Kidney epithelial cell (primary cell): ENCODE measurements around the gene ZBTB16. TPM values are rescaled to one million over a fixed set of nuclear protein-coding genes. Genes with fewer than 3 reads are reported as not detected.
A peak's percentile ranks its signal among the peaks of the same experiment; 100 is the strongest.

ENCODE experiments used
- DNase-seq: peaks from one replicate; pipeline ENCODE4 v3.0.0-alpha.2; 2010; ENCODE audit warnings: low read depth
- H3K27me3 ChIP-seq: 2 replicates; pipeline ENCODE4 v1.6.0; 2011; ENCODE audit warnings: low read length; ENCODE audit not compliant: control insufficient read depth, insufficient read depth
- H3K36me3 ChIP-seq: 2 replicates; pipeline ENCODE4 v1.5.1; 2011; ENCODE audit warnings: low read length; ENCODE audit not compliant: control insufficient read depth, insufficient read depth
- H3K4me3 ChIP-seq: 2 replicates; pipeline ENCODE4 v1.5.1; 2011; ENCODE audit warnings: low read depth, mild to moderate bottlenecking, control low read depth, low read length
- total RNA-seq: library from RNA; depleted of rRNA; stranded (reverse); fragments of >200 nt; gene quantifications from 2 replicates; pipeline ENCODE4 v1.2.3, GENCODE V29; 2015
- TF ChIP-seq, protein P1 (sequence below): IDR thresholded peaks from 2 replicates; pipeline ENCODE4 v1.5.1; 2011; ENCODE audit warnings: mild to moderate bottlenecking, moderate library complexity, low read length, control low read depth, inconsistent platforms; ENCODE audit not compliant: insufficient read depth, poor library complexity, severe bottlenecking

ZBTB16 gene
- total RNA-seq, 1 donor from 2014 or later = 0.08 TPM

DNA sequence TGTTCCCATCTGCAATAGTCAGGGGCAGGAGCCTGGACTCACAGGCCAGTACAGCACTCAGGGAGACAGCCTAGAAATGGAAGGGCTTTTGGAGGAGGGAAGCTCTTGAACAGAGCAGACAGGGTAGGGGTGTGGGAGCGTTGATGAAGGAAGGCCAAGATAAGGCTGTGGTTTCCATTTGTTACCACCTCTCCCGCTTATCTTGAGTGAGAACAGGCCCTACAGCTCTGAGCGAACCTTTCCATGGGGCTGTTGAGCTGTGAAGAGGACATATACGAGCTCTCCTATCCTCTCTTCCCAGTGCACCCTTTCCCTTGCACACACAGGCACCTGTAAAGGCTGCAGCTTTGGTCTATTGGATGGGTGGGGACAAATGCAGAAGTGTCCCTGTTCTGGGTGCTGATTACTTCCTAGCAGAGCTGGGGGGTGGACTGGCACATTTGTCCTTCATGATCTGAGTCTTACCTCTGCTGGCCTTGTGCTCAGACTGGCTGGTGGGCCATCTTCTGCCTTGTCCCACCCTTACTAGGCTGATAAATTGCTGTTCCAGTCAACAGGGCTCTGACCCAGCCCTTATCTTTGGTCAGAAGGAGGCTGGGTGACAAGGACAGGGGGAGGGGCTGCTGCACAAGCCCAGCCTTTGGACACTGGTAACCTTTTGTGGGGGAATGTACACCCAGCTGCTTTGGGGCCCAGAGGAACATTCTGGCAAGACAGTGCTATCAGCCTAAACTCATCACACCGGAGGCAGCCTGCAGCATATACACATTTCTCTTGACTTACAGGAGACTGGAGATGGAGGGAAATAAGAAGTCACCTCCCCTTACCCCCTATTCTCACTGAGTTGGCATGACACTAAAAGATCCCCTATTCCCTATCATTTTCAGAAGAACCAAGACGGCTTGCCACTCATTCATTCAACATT is 156.6 kb downstream of the ZBTB16 start:
- Histone ChIP-seq H3K4me3 (no peak overlapping the region), H3K27me3 (peaks cover 5% of the 10 kb centered on the region), H3K36me3 (no peaks in the 10 kb centered on the region)
- no peak for DNase-seq
- TF ChIP-seq, protein P1, sequence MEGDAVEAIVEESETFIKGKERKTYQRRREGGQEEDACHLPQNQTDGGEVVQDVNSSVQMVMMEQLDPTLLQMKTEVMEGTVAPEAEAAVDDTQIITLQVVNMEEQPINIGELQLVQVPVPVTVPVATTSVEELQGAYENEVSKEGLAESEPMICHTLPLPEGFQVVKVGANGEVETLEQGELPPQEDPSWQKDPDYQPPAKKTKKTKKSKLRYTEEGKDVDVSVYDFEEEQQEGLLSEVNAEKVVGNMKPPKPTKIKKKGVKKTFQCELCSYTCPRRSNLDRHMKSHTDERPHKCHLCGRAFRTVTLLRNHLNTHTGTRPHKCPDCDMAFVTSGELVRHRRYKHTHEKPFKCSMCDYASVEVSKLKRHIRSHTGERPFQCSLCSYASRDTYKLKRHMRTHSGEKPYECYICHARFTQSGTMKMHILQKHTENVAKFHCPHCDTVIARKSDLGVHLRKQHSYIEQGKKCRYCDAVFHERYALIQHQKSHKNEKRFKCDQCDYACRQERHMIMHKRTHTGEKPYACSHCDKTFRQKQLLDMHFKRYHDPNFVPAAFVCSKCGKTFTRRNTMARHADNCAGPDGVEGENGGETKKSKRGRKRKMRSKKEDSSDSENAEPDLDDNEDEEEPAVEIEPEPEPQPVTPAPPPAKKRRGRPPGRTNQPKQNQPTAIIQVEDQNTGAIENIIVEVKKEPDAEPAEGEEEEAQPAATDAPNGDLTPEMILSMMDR = no peak

DNA sequence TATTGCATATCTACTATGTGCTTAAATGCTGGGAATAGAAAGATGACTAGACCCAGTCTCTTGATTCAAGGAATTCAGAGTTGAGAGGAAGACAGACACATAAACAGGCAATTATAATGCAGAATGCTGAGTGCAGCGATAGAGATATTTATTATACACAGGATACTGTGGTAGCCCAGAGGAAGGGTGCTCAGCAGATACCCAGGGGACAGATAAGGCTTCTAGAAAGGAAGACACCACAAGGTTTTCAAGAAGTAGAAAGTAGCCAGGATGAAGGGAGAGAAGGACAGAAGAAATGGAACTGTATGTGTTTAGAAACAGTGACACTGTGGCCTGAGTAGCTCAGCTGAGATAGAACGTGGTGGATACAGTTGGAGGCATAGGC is 157.3 kb downstream of the ZBTB16 start:
- Histone ChIP-seq H3K36me3 (no peaks in the 10 kb centered on the region), H3K4me3 (no peak overlapping the region), H3K27me3 (peaks cover 5% of the 10 kb centered on the region)
- TF ChIP-seq, protein P1 = no peak
- DNase-seq = no peak

DNA sequence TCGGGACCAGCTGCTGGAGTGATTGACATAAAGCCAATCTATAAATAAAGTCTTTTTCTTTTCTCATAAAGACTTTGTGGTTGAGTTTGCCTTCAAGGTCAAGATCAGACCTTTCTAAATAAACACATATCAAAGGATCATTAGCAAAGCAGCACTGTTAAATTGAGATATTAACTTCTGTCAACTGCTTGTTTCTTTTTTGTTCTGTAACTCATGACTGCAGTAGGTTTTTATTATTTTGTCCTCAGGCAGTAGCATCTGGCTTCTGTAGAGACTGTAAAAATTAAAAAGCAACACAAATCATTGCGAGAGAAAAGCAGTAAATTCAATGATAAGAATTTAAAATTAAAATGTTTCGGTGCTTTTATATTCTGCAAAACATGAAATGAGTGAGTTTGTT is 159.0 kb downstream of the ZBTB16 start:
- DNase-seq = no peak

DNA sequence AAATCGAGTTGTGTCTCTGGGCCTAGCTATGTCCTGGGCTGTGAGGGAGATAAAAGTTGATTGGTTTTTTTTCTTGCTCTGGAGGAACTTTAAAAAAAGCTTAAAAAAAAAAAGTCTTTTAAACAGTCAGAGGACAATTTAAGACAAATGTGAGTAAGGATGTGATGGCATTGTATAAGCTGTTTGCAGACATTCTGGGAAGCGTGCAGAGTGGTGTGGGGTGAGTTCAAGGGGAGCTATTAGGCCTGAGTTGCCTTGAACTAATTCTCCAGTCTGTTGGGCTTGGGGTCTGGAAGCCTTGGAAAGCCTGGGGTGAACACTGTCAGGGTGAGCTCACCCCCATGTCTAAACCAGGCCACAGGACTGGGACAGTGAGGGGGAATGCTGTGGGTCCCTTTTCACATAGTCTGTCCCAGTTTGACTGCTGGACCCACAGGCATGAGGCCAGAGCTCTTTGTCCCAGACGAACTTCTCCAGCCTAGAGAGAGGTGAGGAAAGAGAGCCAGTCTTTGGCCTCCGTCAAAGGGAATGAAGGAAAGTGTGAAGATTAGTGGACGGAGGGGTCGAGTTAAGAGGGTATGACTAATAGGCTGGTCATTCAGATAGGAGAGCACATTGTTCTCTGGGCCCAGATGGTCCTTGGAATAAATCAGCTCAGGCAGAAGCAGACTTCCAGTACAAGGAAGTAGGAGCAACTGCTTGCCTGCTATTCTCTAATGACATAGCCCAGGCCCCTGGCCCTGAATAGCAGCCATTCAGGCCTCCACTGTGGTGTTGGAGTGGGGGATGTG is 160.2 kb downstream of the ZBTB16 start:
- TF ChIP-seq, protein P1 = no peak
- peaks cover 3% of the 10 kb centered on the region for H3K27me3 ChIP-seq
- H3K4me3 ChIP-seq = no peak overlapping the region
- peak; percentile 53 for DNase-seq
- no peaks in the 10 kb centered on the region for H3K36me3 ChIP-seq

More for the DNA sequence above, 159.0 kb downstream of the ZBTB16 start:
- Histone ChIP-seq H3K36me3 (no peaks in the 10 kb centered on the region), H3K4me3 (no peak overlapping the region), H3K27me3 (peaks cover 3% of the 10 kb centered on the region)
- TF ChIP-seq, protein P1 = no peak

DNA sequence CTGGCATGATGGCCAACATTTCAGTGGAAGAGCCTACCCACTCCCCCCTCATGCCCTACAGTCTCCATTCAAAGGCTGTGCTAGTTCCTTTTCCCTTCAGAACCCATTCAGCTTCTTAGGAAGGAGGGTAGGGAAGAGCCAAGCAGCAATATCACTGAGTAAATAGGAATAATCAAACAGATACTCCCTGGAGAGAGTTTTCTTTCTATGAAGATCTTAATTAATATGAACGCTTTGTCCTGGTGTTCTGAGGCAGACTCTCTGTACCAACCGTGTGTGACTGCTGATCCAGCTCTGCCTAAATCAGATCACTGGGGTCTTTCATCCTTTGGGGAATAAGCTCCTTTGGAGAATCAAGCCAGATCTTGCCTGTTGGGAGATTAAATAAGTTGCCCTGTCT is 161.5 kb downstream of the ZBTB16 start:
- TF ChIP-seq, protein P1 = no peak
- no peaks in the 10 kb centered on the region for H3K36me3 ChIP-seq
- no peak for DNase-seq
- H3K4me3 ChIP-seq = no peak overlapping the region
- H3K27me3 ChIP-seq = no peaks in the 10 kb centered on the region
